A204.1 (cell line): Measurements from ENCODE around the gene MYO18B.

Experiments
- FAIRE-seq: peaks from 2 replicates; lab custom pipeline; 2012; peaks lifted over from hg19 to GRCh38; lab: Jason Lieb, UNC

Gene MYO18B

DNA sequence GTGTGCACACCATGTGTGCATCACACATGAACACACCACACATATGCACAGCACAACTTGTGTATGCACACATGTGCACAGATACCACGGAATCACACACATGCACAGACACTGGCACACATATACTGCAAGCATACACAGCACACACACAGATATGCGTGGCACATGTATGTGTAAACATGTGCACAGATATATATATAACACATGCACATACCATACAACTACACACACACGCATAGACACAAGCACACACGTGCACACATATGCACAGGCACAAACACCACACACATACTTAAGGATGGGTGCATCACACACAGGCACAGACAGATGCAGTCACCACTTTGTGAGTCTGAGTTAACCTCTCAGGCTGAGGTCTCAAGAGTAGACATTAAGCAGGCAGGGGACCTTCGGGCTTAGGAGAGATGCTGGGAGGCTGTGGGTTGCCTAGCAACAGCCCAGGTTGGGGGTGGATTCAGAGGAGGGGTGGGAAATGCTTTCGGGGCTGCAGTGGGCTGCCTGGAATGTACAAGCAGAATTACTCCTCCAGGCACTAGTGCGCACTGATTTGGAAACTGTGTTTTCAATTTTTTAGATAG, 82.9 kb downstream of the MYO18B start:
- FAIRE-seq: no peak

DNA sequence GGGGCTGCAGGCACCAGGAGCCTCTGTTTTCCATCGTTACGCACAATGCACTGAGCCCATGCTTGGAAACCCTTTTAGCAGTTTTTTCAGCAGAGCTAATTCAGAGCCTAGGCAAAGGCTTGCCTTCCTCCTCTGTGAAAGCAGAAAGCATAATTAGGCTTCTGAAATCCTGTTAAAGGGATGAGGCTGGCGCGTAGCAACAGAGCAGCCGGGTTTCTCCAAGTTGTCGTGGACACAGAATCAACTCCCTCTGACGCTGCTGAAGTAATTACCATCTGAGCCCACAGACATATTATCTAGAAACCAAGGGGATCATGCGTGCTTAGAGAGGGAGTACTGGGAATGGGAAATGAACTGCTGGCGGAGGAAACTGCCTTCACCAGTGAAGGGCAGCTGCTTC, 85.4 kb downstream of the MYO18B start:
- no peak for FAIRE-seq

DNA sequence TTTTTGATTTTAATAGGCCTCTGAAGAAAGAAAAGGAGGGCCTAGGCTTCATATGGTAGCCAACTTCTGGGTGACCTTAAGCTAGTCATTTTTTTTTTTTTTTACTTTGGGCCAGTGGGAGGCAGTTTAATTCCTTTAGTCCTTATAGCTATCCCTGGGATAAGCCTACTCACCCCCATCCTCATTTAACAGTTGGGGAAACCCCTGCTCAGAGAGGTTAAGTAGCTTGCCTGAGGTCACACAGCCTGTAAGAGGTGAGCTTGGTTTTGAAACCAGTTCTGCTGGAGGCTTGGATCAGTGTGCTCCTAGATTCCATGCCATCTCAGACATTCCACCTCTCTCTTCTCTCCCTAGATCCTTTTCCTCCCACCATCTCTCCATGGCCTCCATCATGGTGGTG, 86.4 kb downstream of the MYO18B start:
- no peak for FAIRE-seq

DNA sequence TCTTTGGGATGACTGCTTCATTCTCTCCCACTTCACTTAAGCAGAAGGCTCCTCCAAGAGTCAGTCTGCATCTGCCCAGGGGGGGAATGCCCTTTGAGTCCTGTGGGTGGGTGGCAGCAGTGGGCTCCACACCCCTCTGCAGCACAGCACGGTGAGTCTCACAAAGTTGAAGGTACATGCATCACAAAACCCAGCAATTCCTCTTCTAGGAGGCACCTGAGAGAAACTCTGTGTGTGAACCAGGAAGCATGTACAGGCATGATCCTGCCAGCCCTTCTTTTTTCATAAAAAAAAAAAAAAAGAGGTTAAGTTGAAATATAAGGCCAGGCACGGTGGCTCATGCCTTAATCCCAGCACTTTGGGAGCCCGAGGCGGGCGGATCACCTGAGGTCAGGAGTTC, 87.2 kb downstream of the MYO18B start:
- no peak for FAIRE-seq

DNA sequence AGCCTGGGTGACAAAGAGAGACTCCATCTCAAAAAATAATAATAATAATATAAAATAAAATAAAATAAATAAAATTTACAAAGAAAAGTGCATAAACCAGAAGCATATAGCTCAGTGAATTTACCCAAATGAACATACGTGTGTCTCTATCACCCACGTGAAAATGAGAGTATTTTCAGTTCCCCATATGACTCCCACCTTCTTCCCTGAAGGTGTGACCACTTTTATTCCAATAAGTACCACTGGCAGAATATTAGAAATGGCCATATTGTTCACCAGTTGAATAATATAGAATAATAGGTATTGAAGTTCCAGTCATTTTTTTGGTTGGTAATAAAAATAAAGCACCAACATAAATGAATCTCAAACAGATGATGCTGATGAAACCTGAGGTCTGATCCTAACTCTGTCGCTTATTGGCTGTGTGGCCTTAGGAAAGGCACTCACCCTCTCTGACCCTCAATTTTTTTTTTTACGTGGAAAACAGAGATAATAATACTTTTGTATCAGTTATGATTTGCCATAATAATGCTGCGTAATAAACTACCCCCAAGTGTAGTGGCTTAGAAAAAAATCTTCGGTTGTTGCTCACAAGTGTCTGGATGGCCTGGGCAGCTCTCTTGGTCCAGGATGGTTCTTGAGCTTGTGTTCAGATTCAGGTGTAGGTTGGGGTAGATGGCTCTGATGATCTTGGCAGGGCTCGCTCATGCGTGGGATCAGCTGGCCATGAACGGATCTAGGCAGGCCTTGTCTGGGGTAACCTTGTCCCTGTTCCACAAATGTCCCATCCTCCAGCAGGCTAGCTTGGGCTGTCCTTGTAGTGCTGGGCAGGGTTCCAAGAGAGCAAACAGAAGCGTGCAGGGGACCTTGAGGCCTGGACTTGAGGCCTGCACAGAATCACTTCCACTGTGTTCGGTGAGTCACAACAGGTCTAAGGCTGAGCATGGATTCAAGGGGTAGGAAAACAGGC, 88.1 kb downstream of the MYO18B start:
- FAIRE-seq: no peak

DNA sequence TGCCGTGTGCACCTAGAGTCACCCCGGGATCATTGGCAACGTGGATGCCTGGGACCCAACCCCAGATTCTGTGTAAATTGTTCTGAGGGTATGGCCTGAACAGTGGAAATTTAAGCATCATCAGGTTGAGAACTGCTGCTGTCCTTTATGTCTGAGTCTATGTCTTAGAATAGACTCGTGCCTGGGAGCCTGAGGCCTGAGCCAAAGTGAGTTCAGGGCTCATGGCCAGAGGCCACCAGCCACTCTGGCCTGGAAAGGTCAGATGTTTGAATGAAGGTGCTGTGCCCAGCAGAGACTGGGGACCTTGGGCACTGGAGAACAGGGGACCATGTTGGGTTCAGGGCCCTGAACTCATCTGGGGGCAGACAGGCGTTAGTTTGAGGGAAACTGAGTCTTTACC, 91.1 kb downstream of the MYO18B start:
- FAIRE-seq: no peak

DNA sequence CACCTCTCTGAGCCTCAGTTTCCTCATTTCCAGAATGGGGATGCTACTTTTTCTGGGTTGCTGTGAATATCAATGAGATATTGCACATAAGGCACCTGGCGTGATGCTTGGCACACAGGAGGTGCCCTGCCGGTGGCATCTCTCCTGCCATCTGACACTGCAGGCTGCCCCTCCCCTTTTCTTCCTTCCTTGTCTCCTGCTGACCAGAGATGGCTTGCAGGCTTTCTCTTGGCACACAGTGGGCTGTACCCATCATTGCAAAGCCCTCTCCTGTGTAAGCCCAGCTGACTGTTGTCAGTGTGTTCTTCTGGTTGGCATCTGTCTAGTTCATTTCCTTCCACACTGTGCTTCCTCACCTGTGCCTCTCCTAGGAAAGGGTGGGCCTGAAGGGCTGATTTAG, 91.7 kb downstream of the MYO18B start:
- FAIRE-seq: no peak

DNA sequence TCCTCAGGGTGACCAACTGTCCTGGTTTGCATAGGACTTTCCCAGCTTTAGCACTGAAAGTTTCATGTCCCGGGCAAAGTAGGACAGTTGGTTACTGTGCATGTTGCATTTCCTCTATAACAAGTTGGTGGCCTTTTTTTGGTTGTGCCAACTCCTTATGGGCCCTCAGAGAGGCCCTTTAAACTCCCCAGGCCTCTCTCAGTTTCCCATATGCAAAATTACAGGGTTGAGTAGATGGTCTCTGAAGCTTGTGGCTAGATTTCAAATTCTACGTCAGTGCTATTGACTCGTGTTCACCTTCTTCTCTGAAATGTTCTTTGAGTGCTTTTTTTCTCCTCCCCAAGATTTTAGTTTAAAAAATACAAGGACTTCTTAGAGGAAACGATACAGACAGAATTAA, 92.5 kb downstream of the MYO18B start:
- no peak for FAIRE-seq

DNA sequence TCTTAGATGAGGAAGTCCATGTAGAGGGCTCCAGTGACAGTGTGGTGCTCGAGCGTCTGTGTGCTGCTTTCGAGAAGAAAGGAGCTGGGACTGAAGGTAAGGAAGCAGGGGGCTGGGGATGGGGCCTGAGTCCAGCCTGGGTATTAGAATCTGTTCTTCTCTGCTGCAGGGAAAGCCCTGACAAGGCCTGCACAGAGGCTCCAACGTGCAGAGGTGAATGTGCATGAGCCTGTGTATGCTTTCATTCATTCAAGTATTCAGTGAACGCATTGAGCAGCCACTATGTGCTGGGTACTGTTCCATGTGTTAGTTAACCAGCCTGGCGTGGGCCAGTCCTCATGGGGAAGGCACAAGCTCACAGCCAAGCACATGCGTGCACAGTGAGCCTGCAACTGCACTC, 93.4 kb downstream of the MYO18B start:
- FAIRE-seq: no peak

DNA sequence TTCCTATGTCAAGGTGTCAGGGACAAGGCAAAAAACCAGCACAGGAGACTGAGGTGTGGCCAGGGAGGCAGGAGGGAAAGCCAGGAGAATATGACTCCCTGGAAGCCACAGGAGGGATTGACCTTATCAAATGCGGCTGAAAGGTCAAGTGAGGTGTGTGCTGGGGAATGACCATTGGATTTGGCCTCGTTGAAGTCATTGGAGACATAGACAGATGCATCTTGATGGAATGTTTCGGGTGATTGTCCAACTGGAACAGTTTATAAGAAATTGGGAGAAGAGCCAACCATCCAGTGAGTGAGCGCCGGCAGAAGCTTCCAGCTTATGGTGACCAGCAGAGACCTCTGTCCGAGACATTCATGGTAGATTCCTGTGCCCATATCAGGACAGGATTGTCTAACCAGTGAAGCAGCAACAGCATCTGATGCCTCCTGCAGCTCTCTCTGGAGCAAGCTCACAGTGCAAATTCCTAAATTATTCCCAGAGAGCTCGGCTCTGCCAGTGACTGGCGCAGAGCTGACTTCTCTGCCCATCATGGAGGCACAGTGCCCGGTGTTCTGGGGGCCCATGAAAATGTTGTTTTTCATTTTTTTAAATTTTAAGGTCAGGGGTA, 95.4 kb downstream of the MYO18B start:
- no peak for FAIRE-seq

DNA sequence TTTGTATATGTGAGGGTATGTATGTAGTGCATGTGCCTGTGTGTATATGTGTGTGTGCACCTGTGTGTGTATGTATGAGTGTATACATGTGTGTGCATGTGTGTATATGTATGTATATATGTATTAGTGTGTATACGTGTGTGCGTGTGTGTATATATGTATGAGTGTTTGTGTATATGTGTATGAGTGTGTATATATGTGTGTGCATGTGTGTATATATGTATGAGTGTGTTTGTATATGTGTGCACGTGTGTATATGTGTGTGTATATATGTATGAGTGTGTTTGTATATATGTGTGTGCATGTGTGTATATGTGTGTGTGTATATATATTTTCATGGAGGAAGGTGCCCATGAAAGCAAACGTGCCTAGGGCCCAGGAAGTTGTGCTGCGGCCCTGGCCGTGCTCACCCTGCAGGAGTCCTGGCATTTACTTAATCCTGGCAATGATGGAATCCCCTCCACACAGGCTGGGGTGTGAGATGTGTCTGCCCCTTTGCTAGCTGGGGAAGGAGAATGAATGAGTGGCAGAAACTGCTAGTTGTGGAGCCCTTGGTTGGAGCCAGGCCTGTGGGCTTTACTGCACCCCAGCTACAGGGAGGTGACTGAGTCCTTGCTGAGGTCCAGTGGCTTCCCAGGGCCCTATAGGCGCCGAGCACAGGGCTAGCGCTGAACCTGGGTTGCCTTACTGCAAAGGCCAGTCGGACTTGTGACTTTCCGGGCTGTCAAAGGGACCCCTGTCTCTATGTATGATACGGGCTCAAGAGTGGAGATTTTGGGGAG, 97.2 kb downstream of the MYO18B start:
- no peak for FAIRE-seq

DNA sequence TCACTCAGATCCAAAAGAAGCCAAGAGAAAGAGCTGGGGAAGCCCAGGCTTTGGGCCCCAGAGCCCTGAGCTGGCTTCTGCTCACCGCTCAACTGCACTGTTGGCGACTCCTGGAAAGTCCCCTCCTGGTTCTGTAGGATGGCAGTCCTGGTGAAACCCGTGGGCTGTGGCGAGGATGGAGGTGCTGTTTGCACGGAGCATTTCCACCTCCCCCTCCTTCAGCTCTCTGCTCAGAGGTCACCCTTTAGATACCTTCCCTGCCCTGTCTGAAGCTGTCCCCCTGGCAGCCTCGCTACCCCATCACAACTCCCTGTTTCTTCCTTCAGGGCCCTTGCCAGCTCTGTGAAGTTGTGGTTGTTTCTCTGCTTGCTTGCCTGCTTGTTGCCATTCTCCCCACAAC, 97.8 kb downstream of the MYO18B start:
- FAIRE-seq: no peak

DNA sequence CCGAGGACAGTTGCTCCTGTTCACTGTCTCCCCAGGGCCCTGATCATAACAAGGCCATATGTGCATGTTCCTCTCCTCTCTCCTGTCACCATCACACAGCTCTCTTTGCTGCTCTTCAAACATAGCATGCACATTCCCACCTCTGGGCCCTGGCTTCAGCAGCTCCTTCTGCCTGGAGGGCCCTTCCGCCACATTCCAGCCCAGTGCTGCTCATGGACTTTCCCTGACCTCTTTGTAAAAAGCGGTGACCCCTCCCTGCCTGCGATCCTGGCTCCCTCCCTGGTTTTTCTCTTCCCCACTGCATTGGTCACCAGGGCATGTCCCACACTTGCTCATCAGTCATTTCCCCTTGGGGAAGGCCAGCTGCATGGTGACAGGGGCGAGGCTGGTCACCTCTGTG, 98.2 kb downstream of the MYO18B start:
- no peak for FAIRE-seq

DNA sequence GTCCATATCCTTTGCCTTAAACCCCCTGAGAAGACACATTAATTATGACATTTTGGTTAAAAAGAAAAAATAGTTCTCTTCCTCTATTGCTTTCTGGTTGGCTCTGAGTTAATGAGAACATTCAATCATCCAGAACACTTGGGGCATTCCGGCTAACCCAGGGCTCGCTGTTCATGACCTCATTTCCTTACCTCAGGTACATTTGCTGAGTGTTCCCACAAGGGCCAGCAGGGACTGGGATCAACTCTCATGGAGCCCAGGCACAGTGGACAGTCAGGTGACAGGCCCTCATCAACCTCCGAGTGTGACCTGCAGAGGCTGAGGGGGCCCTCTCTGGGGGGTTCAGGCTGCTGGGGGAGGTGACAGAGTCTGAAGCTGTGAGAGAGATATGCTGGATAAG, 98.9 kb downstream of the MYO18B start:
- no peak for FAIRE-seq

DNA sequence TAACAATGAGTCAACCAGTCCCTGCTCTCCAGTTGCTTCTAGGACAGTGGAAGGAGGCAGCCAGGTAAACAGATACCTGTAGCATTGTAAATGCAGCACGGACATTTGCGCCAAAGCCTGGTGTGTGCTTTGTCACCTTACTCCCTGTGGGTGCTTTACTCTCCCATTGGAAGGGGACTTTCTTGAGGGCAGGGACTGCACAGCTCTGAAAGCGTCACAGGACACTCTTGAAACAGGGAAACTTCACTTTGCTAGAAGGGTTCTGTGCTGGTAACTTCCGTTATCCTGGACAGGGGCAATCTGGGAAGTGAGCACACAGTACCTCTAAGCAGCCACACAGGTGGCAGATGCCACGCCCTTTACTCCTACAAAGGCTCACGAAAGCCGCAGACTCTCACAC, 99.8 kb downstream of the MYO18B start:
- no peak for FAIRE-seq

DNA sequence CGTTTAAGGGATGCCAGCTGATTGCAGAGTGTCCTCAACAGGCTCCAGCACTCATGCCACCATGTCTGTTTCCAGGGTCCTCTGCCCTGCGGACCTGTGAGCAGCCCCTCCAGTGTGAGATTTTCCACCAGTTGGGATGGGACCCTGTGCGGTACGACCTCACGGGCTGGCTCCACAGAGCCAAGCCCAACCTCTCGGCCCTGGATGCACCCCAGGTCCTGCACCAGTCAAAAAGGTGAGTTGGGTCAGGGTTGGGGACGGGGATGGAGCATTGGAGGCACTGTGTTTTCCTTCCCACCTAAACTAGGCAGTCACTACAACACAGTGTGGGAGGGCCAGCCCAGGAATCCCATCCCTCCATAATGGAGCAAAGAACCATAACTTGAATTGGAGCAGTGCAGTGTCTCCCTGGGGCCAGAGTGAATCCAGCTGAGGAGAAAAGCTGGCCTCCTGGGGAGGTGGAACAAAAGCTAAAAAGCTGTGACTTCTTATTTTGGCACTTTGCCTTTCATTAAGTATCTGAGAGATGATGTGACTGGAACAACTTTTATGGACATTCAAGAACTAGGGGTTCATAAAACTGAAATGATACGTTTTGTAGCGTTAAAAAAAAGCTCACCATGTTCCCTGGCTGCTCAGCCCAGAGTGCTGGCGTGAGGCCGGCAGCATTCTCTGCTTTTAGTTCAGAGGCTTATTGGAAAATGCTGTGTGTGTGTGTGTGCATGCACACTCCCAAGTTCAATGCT, 101.8 kb downstream of the MYO18B start:
- no peak for FAIRE-seq

DNA sequence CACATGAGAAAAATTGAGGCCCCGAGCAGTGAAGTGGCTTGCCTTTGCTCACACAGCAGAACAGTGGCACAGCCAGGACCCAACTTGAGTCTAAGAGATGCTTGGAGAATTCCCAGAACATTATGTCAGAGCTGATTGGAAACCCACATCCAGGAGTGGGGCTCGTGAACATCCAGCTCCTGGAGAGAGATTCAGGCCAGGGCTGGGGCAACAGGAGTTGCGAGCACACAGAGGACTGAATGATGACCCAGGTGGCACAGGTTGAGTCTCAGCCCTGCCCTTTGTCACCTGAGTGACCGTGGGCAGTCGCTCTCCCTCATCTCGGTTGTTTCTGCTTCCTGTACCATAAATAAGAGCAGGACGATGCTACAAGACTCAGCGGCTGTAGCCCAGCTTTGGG, 102.6 kb downstream of the MYO18B start:
- FAIRE-seq: no peak

DNA sequence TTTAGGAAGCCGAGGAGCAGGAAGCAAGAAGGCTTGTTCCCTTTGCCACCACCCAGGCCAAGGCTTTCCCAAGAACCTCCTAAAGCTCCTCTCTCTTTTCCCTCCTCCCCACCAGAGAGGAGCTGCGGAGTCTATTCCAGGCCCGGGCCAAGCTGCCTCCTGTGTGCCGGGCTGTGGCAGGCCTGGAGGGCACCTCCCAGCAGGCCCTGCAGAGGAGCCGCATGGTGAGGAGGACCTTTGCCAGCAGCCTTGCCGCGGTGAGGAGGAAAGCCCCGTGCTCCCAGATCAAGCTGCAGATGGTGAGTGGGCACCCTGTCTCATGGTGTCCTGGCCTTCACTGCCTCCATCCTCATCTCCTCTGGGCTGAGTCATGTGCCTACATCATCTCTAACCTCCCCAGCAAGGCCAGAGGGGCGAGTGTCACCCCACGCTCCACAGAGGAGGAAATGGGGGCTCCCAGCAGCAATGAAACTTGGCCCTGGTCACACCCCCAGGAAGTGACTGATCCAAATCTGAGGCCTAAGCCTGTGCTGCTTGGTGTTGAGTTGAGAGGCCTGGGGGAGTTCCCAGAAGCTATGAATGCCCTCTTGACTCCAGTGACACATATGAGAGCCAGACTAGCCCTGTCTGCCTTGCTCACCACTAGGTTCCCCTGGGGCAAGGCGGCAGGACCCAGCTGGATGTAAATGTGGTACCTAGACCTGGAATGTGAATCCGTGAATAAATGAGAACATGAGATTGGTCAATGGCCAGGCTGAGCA, 104.2 kb downstream of the MYO18B start:
- no peak for FAIRE-seq

DNA sequence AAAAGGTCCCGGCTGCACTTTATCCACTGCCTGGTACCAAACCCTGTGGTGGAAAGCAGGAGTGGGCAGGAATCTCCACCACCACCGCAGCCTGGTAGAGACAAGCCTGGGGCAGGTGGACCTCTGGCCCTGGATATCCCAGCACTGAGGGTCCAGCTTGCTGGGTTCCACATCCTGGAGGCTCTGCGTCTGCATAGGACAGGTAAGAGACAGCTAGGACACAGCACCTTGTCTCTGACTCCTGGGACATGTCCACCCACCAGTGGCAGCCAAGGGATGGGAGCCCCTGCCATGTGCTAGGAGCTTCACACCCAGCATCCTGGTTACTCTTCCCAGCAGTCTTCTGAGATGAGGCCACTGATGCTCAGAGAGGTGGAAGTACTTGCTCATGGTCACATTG, 105.5 kb downstream of the MYO18B start:
- no peak for FAIRE-seq

DNA sequence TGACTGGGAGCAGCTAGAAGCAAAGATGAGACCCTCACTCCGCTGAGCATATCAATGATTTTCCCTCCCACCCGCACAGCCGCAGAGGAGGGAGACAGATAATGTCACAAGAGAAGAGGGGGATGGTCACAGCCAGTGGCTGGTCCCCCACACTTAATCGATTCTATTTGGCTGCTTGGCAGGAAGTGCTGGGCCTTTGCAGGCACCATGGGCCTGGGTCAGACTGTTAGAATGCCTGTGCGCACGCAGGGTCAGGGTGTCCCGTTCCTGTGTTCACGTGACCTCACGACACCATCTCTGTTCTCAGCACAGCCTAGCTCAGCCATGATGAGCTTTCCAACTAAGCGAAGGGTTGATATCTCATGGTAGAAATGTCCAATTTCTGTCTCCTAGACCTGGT, 107.0 kb downstream of the MYO18B start:
- FAIRE-seq: no peak

DNA sequence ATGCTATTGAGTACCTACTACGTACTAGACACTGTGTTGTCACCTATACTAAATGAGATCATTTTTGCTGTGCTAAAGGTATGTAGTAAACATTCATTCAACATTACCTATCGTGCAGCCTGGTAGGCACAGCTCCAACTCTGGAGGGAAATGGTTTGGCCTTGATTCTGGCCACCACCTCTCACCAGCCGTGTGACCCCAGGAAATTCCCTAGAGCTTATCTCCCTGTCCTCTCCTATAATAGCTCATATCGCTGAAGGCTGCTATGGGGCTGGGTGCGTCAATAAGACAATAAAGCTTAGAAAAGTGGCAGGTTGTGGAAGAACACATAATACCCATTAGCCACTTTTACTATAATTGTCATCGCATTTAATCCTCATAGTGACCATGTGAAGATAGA, 107.5 kb downstream of the MYO18B start:
- FAIRE-seq: no peak
